ENCODE data around the gene NPLOC4. TPM values are rescaled to one million over a fixed set of nuclear protein-coding genes. Genes with fewer than 3 reads are reported as not detected.

Gene NPLOC4
- total and polyA plus RNA-seq, 2 of the 13 experiments (the other 11 are each of a cell fraction or from before 2014, with no cell fraction given), result 57.0 to 97.0 TPM

- TF ChIP-seq GLMP (CRISPR knock-in tag; IDR thresholded peaks at IDR 0.05; ENCODE audit: borderline replicate concordance) (no peak), TEAD2 (CRISPR knock-in tag; IDR thresholded peaks at IDR 0.05) (no peak), SMYD3 (CRISPR knock-in tag; IDR thresholded peaks at IDR 0.05) (no peak), KLF15 (CRISPR knock-in tag; IDR thresholded peaks at IDR 0.05; ENCODE audit: borderline replicate concordance) (no peak), ETS1 (CRISPR knock-in tag; IDR thresholded peaks at IDR 0.05) (no peak), ZNF331 (CRISPR knock-in tag; IDR thresholded peaks at IDR 0.05) (0 out of 2 replicates have a peak, but pooled peaks have one; percentile 12), KDM4B (CRISPR knock-in tag; IDR thresholded peaks at IDR 0.05) (no peak), ZSCAN9 (CRISPR knock-in tag; IDR thresholded peaks at IDR 0.05; ENCODE audit: borderline replicate concordance) (no peak), ZNF747 (CRISPR knock-in tag; IDR thresholded peaks at IDR 0.05; ENCODE audit: borderline replicate concordance) (no peak), ZNF569 (CRISPR knock-in tag; IDR thresholded peaks at IDR 0.05; ENCODE audit: borderline replicate concordance) (no peak), ZNF280B (CRISPR knock-in tag; IDR thresholded peaks at IDR 0.05; ENCODE audit: borderline replicate concordance) (no peak), SNAI1 (CRISPR knock-in tag; IDR thresholded peaks at IDR 0.05; ENCODE audit: borderline replicate concordance) (no peak), ZNF33A (CRISPR knock-in tag; IDR thresholded peaks at IDR 0.05; ENCODE audit: borderline replicate concordance) (no peak), ZNF337 (CRISPR knock-in tag; IDR thresholded peaks at IDR 0.05; ENCODE audit: borderline replicate concordance, low read depth) (no peak), ZNF614 (CRISPR knock-in tag; IDR thresholded peaks at IDR 0.05; ENCODE audit: borderline replicate concordance) (no peak; the same call in 1 of the 2 replicates), SMAD3 (CRISPR knock-in tag; IDR thresholded peaks at IDR 0.05) (no peak), ELK4 (CRISPR knock-in tag; IDR thresholded peaks at IDR 0.05; ENCODE audit: borderline replicate concordance) (no peak), RARA (CRISPR knock-in tag; IDR thresholded peaks at IDR 0.05) (peak; percentile 52), ZNF580 (CRISPR knock-in tag; IDR thresholded peaks at IDR 0.05; ENCODE audit: borderline replicate concordance, low read depth) (no peak), ZBTB25 (CRISPR knock-in tag; IDR thresholded peaks at IDR 0.05) (no peak), FOXK1 (CRISPR knock-in tag; IDR thresholded peaks at IDR 0.05; ENCODE audit: borderline replicate concordance, low read depth) (peak; percentile 19; the same call in 1 of the 2 replicates), SAP130 (CRISPR knock-in tag; IDR thresholded peaks at IDR 0.05; ENCODE audit: low read depth) (peak; percentile 73), DRAP1 (CRISPR knock-in tag; IDR thresholded peaks at IDR 0.05) (peak; percentile 25; the same call in 1 of the 2 replicates)
Observed at GRCh38 chr17:81576621-81577277, 60.2 kb downstream of the NPLOC4 start (continued).

All from HepG2 (cell line).